ENCODE results near the gene MON2. TPM values are rescaled to one million over a fixed set of nuclear protein-coding genes. Genes with fewer than 3 reads are reported as not detected.

Gene MON2

DNA sequence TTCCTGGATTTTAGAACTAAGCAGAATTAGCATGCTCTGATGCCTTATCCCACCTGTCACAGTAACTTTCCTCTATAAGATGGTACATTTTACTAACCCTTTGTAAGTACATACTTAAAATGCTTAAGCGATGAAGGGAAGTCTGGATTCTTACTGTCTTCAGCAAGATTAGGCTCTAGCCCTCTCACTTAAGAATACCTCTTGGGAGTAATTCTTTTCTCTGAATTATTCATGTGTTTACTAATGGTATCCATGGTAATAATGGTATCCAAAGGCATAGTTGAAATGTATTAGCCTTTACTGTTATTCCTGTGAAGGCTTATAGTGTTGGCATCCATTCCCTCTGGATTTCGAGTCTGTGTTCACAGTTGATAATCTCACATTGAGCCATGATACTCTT lies 176.9 kb downstream of the MON2 start:
- Histone ChIP-seq H3K9me3 (replicated peaks; ENCODE audit: low read length) (no peaks in the 10 kb centered on the region), H3K27me3 (ENCODE audit: control insufficient read depth, insufficient read depth, low read length) (no peaks in the 10 kb centered on the region), H3K4me3 (ENCODE audit: low read length) (no peak overlapping the region), H3K4me2 (ENCODE audit: low read length) (no peak overlapping the region), H3K36me3 (ENCODE audit: insufficient read depth, low read length) (no peaks in the 10 kb centered on the region), H3K9ac (ENCODE audit: low read depth, low read length) (no peak overlapping the region), H3K4me1 (ENCODE audit: control insufficient read depth, insufficient read depth, low read length) (peaks cover 9% of the 10 kb centered on the region)

DNA sequence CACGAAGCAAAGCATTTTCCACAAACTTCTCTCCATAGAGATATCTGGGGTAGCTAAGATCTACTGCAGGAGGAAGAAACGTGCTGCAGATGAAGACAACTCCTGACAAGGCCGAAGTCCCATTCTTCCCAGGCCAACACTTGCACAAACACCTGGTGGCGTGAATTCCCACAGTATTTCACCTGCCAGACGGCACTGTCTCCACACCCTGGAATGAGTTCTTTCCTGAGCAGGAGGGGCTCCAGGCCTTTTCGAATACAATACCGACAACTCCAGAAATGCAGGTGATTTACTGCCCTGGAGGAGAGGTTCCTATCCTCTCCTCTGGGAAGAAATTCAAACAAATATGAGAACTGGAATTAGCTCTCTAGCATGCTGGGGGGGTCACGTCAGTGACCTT lies 179.9 kb downstream of the MON2 start:
- Histone ChIP-seq H3K4me2 (ENCODE audit: low read length) (no peak overlapping the region), H3K4me3 (ENCODE audit: low read length) (no peak overlapping the region), H3K9me3 (replicated peaks; ENCODE audit: low read length) (no peaks in the 10 kb centered on the region), H3K36me3 (ENCODE audit: insufficient read depth, low read length) (no peaks in the 10 kb centered on the region), H3K9ac (ENCODE audit: low read depth, low read length) (no peak overlapping the region), H3K27me3 (ENCODE audit: control insufficient read depth, insufficient read depth, low read length) (no peaks in the 10 kb centered on the region), H3K4me1 (ENCODE audit: control insufficient read depth, insufficient read depth, low read length) (no peaks in the 10 kb centered on the region)

DNA sequence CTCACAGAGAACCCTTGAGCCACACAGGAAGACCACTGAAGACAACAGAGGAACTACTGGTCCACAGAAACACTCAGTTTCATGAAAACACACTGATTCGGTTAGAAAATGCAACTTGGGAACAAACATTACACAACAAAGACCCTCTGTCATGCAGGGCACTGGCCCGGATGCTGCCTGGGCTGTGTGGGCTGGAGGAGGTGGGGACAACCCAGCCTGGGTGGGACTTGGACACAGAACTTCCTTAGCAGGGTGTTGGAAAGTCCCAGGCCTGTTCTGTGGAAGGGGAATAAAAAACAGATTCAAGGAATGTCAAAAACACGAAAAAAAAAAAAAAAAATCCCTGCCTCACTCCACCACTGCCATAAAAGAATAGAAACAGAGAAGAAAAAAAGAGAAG lies 181.0 kb downstream of the MON2 start:
- Histone ChIP-seq H3K4me1 (ENCODE audit: control insufficient read depth, insufficient read depth, low read length) (no peaks in the 10 kb centered on the region), H3K9me3 (replicated peaks; ENCODE audit: low read length) (no peaks in the 10 kb centered on the region), H3K27me3 (ENCODE audit: control insufficient read depth, insufficient read depth, low read length) (no peaks in the 10 kb centered on the region), H3K4me3 (ENCODE audit: low read length) (no peak overlapping the region), H3K9ac (ENCODE audit: low read depth, low read length) (no peak overlapping the region), H3K36me3 (ENCODE audit: insufficient read depth, low read length) (no peaks in the 10 kb centered on the region), H3K4me2 (ENCODE audit: low read length) (no peak overlapping the region)

DNA sequence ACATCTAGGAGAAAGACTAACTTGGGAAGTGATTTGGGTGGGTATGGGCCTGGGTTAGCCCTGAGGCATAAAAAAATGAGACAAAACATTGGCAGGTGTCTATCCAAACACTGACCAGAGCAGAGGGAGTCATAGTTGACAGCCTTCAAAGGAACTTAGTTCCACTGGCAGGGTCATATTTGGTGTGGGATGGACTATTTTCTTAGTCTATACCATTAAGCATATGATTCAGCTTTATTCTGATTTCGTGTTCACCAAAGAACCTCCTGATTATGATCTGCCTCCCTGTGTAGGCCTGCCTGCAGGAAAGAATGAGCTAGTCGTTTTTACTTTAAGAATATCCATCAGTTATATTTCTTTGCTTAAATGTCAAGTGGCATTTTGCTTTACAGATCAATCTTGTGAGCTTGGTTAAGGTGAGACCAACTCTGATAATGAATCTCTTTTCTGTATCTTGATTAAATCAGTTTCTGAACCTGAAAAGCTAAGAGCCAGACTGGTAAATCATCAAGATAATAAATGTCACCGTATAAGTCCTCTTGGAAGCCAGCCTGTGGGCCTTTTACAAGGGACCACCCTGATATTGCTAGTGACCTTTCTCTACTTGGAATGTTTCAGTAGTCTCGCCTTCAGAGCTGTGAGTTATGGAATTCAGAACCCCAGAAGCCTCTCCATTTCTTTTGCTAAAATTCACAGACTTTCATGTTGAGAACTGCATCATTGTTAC lies 182.9 kb downstream of the MON2 start:
- no peaks in the 10 kb centered on the region for H3K9me3 ChIP-seq (replicated peaks; ENCODE audit: low read length)
- H3K9ac ChIP-seq (ENCODE audit: low read depth, low read length) = no peak overlapping the region
- no peaks in the 10 kb centered on the region for H3K36me3 ChIP-seq (ENCODE audit: insufficient read depth, low read length)
- no peak overlapping the region for H3K4me3 ChIP-seq (ENCODE audit: low read length)
- no peaks in the 10 kb centered on the region for H3K4me1 ChIP-seq (ENCODE audit: control insufficient read depth, insufficient read depth, low read length)
- H3K4me2 ChIP-seq (ENCODE audit: low read length) = no peak overlapping the region
- H3K27me3 ChIP-seq (ENCODE audit: control insufficient read depth, insufficient read depth, low read length) = no peaks in the 10 kb centered on the region

Small RNA genes within 50 kb of the gene (small RNA-seq; reads per million reads assigned to genes)
- 486 reads per million, percentile 98 among the genes with 10 or more reads in this experiment for gene MIRLET7I
- not detected for gene RNU6-399P
